GM12878 (cell line): ENCODE measurements around the gene ZNF81. TPM values are rescaled to one million over a fixed set of nuclear protein-coding genes. Genes with fewer than 3 reads are reported as not detected.

Experiments
- CREM ChIP-seq: IDR thresholded peaks from 2 replicates; pipeline ENCODE4 v1.6.1; 2014; ENCODE audit warnings: antibody characterized with exemption, low read depth
- E2F8 ChIP-seq: fragments of 450-650 bp; IDR thresholded peaks from 2 replicates; pipeline ENCODE4 v1.6.1; 2018; ENCODE audit warnings: mild to moderate bottlenecking, low read depth, moderate library complexity; ENCODE audit not compliant: partially characterized antibody
- EED ChIP-seq: sonication (generic); IDR thresholded peaks from 2 replicates; pipeline ENCODE4 v1.6.1; 2016; ENCODE audit warnings: antibody characterized with exemption, low read depth
- FOXK2 ChIP-seq: fragments of 450-650 bp; IDR thresholded peaks from 2 replicates; pipeline ENCODE4 v1.6.1; 2017; ENCODE audit warnings: mild to moderate bottlenecking, moderate library complexity
- HCFC1 ChIP-seq: fragments of 150-350 bp; IDR thresholded peaks from 2 replicates; pipeline ENCODE4 v1.6.1; 2014; ENCODE audit warnings: low read length
- HDGF ChIP-seq: fragments of 450-650 bp; IDR thresholded peaks from 2 replicates; pipeline ENCODE4 v1.6.1; 2016; ENCODE audit warnings: antibody characterized with exemption
- JUNB ChIP-seq: IDR thresholded peaks from 2 replicates; pipeline ENCODE4 v1.6.1; 2016; ENCODE audit warnings: antibody characterized with exemption, mild to moderate bottlenecking
- MEF2A ChIP-seq: IDR thresholded peaks from 2 replicates; pipeline ENCODE4 v1.6.1; 2011; ENCODE audit warnings: low read depth, mild to moderate bottlenecking, low read length, moderate library complexity; ENCODE audit not compliant: insufficient read depth
- NBN ChIP-seq: fragments of 450-650 bp; IDR thresholded peaks from 2 replicates; pipeline ENCODE4 v1.6.1; 2016
- NR2C1 ChIP-seq: fragments of 450-650 bp; IDR thresholded peaks from 2 replicates; pipeline ENCODE4 v1.6.1; 2017; ENCODE audit warnings: antibody characterized with exemption, mild to moderate bottlenecking, moderate library complexity
- POLR2AphosphoS5 ChIP-seq: IDR thresholded peaks from 2 replicates; pipeline ENCODE4 v1.6.1; 2011; ENCODE audit warnings: mild to moderate bottlenecking, low read length, inconsistent platforms
- POU2F2 ChIP-seq: IDR thresholded peaks from 3 replicates; pipeline ENCODE4 v1.6.1; 2011; ENCODE audit warnings: low read depth, mild to moderate bottlenecking, low read length, borderline replicate concordance
- RUNX3 ChIP-seq: IDR thresholded peaks from 2 replicates; pipeline ENCODE4 v1.6.1; 2012; ENCODE audit warnings: low read length, inconsistent platforms
- SIN3A ChIP-seq: IDR thresholded peaks from 2 replicates; pipeline ENCODE4 v1.6.1; 2012; ENCODE audit warnings: low read depth, low read length, improper control_type of control experiment
- SIX5 ChIP-seq: IDR thresholded peaks from 2 replicates; pipeline ENCODE4 v1.6.1; 2011; ENCODE audit warnings: mild to moderate bottlenecking, low read depth, low read length, moderate library complexity; ENCODE audit not compliant: severe bottlenecking
- SREBF1 ChIP-seq: IDR thresholded peaks from 2 replicates; pipeline ENCODE4 v1.6.1; 2012; ENCODE audit warnings: mild to moderate bottlenecking, low read length
- TAF1 ChIP-seq: IDR thresholded peaks from 2 replicates; pipeline ENCODE4 v1.6.1; 2011; ENCODE audit warnings: mild to moderate bottlenecking, low read depth, low read length, borderline replicate concordance
- TARDBP ChIP-seq: IDR thresholded peaks from 2 replicates; pipeline ENCODE4 v1.6.1; 2016; ENCODE audit warnings: borderline replicate concordance
- ZBED1 ChIP-seq: IDR thresholded peaks from 2 replicates; pipeline ENCODE4 v1.6.1; 2016; ENCODE audit warnings: borderline replicate concordance
- polyA plus RNA-seq, 11 experiments: library from polyadenylated mRNA; depleted of rRNA in 4 of 11; unstranded in 6 of 11; stranded (reverse) in 5 of 11; fragments of >200 nt; fragmentation: Nextera tagmentation in 4 of 11; fragmentation: Illumina TruSeq in 1 of 11; extraction: Ambion mirVana in 4 of 11; extraction: Trizol in 1 of 11; gene quantifications; 1 replicate in 1 of 11; 2 replicates in 10 of 11; pipeline versions ENCODE4 v1.2.1 to v1.2.3, GENCODE V29; 2011 to 2016; ENCODE audit warnings: inconsistent platforms in 2 of 11, missing spikeins in 2 of 11, low read depth in 1 of 11
- total RNA-seq, 4 experiments: library from RNA; depleted of rRNA in 3 of 4; stranded (reverse); fragments of >200 nt in 3 of 4; fragmentation: Illumina TruSeq in 1 of 4; extraction: Trizol in 1 of 4; gene quantifications; 2 replicates each; pipeline versions ENCODE4 v1.2.1 to v1.2.3, GENCODE V29; 2013 to 2021
- TF ChIP-seq, protein P1 (sequence below): IDR thresholded peaks from 2 replicates; pipeline ENCODE4 v1.6.1; 2012; ENCODE audit warnings: low read depth, low read length, improper control_type of control experiment
- TF ChIP-seq, protein P2 (sequence below): fragments of 450-650 bp; conservative IDR thresholded peaks from 2 replicates; pipeline ENCODE4 v1.6.1; 2017; ENCODE audit warnings: mild to moderate bottlenecking, moderate library complexity
- TF ChIP-seq, protein P3 (sequence below): IDR thresholded peaks from 2 replicates; pipeline ENCODE4 v1.6.1; 2012; ENCODE audit warnings: low read length, inconsistent platforms
- TF ChIP-seq, protein P4 (sequence below): fragments of 450-650 bp; IDR thresholded peaks from 2 replicates; pipeline ENCODE4 v1.6.1; 2016; ENCODE audit warnings: mild to moderate bottlenecking

The ZNF81 gene
- total and polyA plus RNA-seq, 10 of the 15 experiments (the other 5 are each of a cell fraction or from before 2014, with no cell fraction given): 3.4 to 7.2 (median 4.4) TPM

DNA sequence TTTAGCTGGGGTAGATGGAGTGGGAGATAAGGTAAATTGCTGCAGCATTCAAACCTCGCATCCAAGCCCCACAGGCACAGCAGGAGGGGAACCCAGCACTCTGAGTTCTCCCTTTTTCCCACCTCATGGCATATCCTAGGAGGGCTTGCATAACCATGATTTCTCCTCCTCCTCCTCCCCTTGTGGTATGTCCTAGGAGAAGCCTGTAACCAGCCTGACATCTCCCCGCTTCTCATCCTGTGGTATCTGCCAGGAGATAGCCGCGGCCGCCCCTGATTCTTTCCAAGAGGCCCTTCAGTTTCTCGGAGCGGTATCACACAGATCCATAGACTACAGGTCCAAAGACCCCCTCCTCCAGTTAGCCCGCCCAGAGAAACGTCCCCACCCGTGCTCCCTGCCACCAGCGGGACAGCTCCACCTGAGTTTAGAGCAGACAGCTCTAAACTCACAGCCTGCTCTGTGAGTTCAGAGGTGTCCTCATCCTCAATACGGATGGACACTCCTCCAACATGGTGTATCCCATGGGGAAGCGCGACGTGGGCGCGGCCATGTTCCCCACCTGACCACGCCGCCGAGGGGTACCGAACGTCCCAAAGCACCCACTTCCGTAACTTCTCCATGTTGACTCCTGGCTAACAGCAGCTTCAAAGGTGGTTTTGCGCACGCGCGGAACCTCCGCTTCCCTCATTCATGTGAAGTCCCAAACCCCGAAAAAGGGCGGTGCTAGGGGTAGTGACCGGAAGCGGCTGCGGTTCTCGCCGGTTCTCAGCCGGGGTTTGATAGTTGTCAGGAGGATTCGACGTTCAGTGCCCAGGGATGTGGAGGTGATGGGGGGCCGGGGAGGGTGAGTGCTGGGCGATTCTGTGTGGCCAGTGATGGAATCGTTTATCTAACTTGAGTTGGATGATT is at the start of gene ZNF81 (continued):
- TF ChIP-seq E2F8 (no peak), RUNX3 (peak; percentile 81), FOXK2 (no peak), TARDBP (0 out of 2 replicates have a peak, but pooled peaks have one; percentile 48), NR2C1 (peak; percentile 75), POLR2AphosphoS5 (peak; percentile 72; the same call in 1 of the 2 replicates), EED (peak; percentile 34; the same call in 1 of the 2 replicates), HCFC1 (peak; percentile 76), SIN3A (no peak), SREBF1 (no peak), HDGF (peak; percentile 68; the same call in 1 of the 2 replicates), TAF1 (peak; percentile 58), NBN (no peak), CREM (peak; percentile 23; the same call in 1 of the 2 replicates), ZBED1 (no peak), JUNB (no peak), MEF2A (no peak), SIX5 (peak; percentile 51), POU2F2 (peak; percentile 31; the same call in 1 of the 3 replicates)
- TF ChIP-seq, protein P1, sequence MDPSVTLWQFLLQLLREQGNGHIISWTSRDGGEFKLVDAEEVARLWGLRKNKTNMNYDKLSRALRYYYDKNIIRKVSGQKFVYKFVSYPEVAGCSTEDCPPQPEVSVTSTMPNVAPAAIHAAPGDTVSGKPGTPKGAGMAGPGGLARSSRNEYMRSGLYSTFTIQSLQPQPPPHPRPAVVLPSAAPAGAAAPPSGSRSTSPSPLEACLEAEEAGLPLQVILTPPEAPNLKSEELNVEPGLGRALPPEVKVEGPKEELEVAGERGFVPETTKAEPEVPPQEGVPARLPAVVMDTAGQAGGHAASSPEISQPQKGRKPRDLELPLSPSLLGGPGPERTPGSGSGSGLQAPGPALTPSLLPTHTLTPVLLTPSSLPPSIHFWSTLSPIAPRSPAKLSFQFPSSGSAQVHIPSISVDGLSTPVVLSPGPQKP: peak; percentile 52
- TF ChIP-seq, protein P2, sequence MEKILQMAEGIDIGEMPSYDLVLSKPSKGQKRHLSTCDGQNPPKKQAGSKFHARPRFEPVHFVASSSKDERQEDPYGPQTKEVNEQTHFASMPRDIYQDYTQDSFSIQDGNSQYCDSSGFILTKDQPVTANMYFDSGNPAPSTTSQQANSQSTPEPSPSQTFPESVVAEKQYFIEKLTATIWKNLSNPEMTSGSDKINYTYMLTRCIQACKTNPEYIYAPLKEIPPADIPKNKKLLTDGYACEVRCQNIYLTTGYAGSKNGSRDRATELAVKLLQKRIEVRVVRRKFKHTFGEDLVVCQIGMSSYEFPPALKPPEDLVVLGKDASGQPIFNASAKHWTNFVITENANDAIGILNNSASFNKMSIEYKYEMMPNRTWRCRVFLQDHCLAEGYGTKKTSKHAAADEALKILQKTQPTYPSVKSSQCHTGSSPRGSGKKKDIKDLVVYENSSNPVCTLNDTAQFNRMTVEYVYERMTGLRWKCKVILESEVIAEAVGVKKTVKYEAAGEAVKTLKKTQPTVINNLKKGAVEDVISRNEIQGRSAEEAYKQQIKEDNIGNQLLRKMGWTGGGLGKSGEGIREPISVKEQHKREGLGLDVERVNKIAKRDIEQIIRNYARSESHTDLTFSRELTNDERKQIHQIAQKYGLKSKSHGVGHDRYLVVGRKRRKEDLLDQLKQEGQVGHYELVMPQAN: no peak; the same call in 1 of the 2 replicates
- TF ChIP-seq, protein P3, sequence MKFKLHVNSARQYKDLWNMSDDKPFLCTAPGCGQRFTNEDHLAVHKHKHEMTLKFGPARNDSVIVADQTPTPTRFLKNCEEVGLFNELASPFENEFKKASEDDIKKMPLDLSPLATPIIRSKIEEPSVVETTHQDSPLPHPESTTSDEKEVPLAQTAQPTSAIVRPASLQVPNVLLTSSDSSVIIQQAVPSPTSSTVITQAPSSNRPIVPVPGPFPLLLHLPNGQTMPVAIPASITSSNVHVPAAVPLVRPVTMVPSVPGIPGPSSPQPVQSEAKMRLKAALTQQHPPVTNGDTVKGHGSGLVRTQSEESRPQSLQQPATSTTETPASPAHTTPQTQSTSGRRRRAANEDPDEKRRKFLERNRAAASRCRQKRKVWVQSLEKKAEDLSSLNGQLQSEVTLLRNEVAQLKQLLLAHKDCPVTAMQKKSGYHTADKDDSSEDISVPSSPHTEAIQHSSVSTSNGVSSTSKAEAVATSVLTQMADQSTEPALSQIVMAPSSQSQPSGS: no peak
- TF ChIP-seq, protein P4, sequence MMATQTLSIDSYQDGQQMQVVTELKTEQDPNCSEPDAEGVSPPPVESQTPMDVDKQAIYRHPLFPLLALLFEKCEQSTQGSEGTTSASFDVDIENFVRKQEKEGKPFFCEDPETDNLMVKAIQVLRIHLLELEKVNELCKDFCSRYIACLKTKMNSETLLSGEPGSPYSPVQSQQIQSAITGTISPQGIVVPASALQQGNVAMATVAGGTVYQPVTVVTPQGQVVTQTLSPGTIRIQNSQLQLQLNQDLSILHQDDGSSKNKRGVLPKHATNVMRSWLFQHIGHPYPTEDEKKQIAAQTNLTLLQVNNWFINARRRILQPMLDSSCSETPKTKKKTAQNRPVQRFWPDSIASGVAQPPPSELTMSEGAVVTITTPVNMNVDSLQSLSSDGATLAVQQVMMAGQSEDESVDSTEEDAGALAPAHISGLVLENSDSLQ: peak; percentile 15; the same call in 1 of the 2 replicates
